GM19455 (cell line): ENCODE measurements around the gene INO80E.
"Not testable (repeated sequence)": the region's sequence is repeated elsewhere in the genome, so short reads cannot be mapped to it uniquely, and the experiment has no call there.

Experiments
- ATAC-seq: cut with Tn5 transposase; IDR thresholded peaks from one replicate; pipeline ENCODE4 v1.9.1; 2021; ENCODE audit not compliant: unreplicated experiment

The INO80E gene, protein sequence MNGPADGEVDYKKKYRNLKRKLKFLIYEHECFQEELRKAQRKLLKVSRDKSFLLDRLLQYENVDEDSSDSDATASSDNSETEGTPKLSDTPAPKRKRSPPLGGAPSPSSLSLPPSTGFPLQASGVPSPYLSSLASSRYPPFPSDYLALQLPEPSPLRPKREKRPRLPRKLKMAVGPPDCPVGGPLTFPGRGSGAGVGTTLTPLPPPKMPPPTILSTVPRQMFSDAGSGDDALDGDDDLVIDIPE

DNA sequence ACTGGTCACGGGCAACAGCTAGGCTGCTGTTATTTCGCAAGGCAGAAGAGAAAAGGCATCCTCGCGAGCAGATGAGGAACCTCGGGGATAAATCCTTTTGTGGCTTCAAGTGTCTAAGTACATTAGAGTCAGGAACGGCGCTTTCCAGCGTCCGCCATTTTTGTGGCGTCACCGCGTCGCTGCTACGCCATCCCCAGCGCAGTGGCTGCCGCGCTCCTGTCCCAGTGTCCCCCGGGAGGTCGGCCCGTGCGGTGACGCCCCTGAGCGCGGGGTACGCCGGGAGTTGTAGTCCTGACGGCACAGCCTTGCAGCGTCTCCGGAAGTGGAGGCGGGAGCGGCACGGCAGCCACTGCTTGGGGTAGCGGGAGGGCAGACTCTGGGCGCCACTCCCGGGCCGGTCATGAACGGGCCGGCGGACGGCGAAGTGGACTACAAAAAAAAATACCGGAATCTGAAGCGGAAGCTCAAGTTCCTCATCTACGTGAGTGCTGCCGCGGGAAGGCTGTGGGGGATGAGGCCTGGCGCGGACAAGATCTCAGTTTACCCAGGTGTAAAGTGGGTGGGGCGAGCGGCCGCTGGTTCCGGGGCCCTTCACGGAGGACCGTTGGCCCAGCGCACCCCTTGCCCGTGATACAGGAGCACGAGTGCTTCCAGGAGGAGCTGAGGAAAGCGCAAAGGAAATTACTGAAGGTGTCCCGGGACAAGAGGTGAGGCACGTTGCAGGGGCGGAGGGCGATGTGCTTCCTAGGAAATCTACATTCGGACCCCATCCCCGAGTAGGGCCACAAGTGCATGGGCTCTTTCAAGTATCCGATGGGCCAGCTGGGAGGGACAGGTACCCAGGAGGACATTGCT is at the start of gene INO80E:
INO80E (plus strand) TSS at position 331 of the 855 bp plus-strand sequence; CDS start at position 401, 70 bp downstream.
- peak; percentile 90 for ATAC-seq

DNA sequence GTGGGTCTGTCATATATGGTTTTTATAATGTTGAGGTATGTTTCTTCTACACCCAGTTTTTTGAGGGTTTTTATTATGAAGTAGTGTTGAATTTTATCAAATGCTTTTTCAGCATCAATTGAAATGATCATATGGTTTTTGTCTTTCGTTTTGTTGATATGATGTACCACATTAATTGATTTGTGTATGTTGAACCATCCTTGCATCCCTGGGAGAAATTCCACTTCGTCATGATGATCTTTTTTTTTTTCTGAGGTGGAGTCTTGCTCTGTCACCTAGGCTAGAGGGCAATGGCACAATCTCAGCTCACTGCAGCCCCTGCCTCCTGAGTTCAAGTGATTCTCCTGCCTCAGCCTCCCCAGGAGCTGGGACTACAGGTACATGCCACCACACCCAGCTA is 48.1 kb upstream of the INO80E start:
- ATAC-seq = no peak

- ATAC-seq = no peak
Measured at GRCh38 chr16:29950806-29951461, 45.1 kb upstream of the INO80E start.

- ATAC-seq = no peak
Measured at GRCh38 chr16:29951625-29952365, 44.2 kb upstream of the INO80E start.

- ATAC-seq = no peak
Measured at GRCh38 chr16:29958756-29959155, 37.3 kb upstream of the INO80E start.

DNA sequence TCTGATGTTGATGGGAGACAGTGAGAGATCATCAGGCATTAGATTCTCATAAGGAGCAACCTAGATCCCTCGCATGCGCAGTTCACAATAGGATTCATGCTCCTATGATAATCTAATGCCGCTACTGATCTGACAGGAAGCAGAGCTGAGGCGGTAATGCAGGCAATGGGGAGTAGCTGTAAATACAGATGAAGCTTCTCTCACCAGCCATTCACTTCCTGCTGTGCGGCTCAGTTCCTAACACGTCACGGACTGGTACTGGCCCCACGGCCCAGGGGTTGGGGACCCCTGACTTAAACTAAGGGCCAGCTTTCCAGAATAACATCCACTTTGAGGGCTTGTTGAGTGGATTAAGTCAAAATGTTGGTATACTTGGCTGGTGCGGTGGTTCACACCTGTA is 36.7 kb upstream of the INO80E start:
- no peak for ATAC-seq

GRCh38 chr16:29959821-29960220 is 36.2 kb upstream of the INO80E start:
- ATAC-seq = not testable (repeated sequence)

GRCh38 chr16:29961127-29961478 is 34.9 kb upstream of the INO80E start:
- no peak for ATAC-seq

GRCh38 chr16:29961479-29962343 is 34.3 kb upstream of the INO80E start, which contains the start of gene TMEM219:
TMEM219 (plus strand) TSS chr16:29962079; CDS start chr16:29963144, 1,065 bp downstream.
- ATAC-seq = peak; percentile 80

DNA sequence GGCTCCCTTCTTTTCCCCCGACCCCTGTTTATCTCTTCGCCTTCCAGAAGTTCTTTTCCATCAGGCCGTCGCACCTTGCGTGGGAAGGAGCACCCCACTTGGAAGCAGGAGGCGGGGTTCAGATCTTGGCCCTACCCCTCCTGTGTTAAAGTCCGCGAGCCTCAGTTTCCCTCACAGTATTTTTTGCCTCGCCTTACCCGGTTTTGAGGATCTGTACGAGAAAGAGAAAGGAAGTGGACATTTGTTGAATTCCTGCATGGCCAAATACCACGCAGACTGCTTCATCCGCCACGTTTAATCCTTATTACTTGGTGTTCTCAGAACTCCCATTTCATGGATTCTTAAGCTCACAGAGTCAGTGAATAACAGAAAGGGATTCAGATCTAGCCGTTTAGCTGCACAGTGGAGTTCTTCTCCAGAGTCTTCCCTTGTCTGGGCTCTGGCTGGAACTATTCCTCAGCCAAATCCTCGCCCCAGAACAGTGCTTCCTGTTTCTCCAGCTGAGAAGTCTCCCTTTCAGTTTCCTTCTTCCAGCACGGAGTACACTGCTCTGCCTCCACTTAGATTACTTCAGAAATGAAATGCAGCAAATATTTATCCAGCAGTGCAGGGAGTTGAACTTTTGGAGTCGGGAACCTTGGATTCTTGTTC is 33.6 kb upstream of the INO80E start:
- ATAC-seq = no peak

- ATAC-seq = no peak
Measured at GRCh38 chr16:29963021-29963743, 32.9 kb upstream of the INO80E start.

- ATAC-seq = no peak
Measured at GRCh38 chr16:29968205-29968604, 27.8 kb upstream of the INO80E start.

DNA sequence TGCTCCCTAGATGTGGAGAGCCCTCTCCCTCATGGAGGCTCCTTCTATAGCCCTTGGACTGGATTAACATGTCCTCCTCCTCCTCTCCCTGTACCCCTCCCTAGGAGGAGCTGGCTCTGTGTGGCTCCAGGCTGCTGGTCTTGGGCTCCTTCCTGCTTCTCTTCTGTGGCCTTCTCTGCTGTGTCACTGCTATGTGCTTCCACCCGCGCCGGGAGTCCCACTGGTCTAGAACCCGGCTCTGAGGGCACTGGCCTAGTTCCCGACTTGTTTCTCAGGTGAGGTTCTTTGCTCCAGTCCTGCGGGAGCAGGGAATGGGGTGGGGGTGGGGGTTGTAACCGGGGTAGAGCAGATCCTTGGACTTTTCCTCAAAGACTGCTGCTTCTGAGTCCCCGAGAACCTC is 24.7 kb upstream of the INO80E start:
- no peak for ATAC-seq

DNA sequence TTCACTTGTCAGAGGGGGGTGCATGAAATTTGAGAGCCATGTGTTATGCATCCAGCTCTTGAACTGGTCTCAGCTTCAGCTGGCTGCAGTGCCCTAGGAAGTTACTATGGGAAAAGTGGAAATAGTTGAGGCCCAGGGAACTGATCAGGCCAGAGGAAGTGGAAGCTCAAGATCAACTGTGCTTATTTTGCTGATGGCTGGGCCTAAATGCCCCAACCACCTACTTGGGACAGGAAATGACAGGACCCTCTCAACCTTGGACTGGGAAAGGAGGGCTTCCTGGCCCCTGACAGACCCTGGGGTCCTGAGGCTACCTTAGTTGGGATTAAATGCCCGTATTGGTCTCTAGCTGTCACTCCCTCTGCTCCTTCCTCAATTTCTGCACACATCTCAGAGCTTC is 23.5 kb upstream of the INO80E start:
- no peak for ATAC-seq

DNA sequence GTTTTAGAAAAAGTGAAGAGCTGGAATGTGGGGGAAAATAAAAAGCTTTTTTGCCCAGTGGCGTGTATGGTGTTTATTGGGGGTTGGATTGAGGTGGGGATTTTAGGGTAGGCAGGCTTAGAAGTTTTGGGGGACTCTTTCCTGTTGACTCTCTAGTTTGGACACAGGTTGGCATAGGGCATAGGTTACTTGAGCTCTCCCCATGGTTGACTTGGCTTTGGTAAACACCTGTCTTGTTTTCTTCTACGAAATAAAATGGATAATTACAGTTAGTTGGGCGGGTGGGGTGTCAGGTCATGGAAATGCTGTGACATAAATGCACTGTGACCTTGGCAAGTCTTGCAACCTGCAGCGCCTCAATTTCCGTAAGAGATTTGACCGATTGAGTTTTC is 23.1 kb upstream of the INO80E start:
- no peak for ATAC-seq

DNA sequence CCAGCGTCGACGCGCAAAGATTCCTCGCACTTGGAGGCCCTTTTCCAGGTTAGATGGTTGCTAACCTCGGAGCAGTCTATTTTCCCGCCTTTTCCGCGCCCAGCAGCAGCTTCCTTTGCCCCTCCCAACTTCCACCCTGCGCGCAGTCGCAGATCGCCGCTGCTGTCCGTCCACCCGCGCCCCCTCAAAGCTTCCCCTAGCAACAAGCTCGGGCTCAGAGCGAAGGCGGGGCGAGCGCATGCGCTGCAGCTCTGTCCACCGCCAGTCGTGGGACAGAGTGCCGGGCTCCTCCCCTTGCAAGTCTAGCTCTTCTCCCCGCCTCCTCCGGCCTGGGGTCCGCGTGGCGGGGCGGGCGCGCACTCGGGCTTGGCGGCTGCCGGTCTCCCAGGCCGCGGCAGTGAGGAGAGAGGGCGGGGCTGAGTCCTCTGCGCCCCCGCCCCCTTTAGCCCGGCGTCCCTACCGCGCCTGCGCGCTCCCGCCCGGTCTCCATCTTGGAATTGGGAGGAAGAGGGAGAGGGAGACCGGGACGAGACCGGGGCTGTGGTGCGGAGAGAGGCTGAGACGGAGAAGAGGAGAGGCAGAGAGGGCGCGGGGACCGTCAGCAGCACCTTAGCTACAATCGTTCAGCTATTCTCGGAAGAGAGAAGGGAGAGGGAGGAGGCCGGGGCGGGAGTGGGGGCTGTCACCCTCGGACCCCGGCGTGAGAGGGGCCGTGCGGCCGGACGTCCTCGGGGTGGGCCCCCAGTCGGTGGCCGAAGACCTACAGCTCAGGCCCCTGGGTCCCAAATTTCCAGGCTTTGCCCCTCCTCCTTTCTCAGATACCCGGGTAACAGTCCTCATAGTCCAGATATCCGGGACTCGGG is 22.4 kb upstream of the INO80E start, which contains the start of gene TAOK2:
TAOK2 (plus strand) TSS at position 485 of the 863 bp plus-strand sequence. CDS start 3,905 bp downstream, outside the sequence.
- peak; percentile 81 for ATAC-seq

DNA sequence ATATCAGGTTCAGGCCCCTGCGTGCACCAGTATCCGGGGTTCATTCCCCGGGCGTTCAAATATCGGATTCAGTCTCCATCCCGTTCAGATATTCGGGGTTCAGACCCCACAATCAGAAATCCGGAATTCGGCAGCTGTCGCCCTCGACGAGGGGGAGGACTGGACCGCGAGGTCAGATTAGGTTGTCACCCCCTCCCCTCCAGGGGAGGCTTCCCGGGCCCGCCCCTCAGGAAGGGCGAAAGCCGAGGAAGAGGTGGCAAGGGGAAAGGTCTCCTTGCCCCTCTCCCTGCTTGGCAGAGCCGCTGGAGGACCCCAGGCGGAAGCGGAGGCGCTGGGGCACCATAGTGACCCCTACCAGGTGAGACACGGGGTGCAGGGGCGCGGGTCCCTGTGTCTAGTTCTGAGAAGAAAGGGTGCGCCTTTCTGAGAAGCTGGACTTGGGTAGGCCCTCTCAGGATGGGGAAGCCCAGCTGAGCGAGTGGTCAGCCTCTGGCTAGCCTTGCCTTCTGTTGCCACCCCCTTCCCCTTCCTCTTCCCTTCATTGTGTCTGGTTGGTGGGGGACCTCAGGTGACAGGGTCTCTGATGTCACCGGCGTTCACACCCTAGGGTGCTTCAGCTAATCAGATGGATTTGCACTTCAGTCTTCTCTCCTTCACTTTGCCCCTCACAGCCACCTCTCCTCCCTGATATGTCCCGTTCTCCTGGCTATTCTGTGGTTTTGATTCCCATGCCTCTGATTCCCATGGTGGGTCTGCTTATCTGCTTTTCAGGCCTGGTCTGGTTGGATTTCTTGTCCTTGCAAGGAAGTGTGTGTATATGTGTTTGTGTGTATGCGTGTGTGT is 21.5 kb upstream of the INO80E start:
- no peak for ATAC-seq
